Stimulated activated naive CD8-positive, alpha-beta T cell treated with anti-CD3 and anti-CD28 coated beads, Interleukin-15, amount 100 ng/mL, for 72 hours (primary cell): Measurements from ENCODE around the gene RHOJ.
"Not testable (repeated sequence)": the region's sequence is repeated elsewhere in the genome, so short reads cannot be mapped to it uniquely, and the experiment has no call there.

Experiments used
- ATAC-seq: fragments of 150-1000 bp; cut with Tn5 transposase; 2 replicates; pipeline ENCODE4 v1.10.0; 2021; ENCODE audit warnings: mild to moderate bottlenecking, moderate library complexity
- DNase-seq, 2 donors: peaks; one replicate each; pipeline ENCODE4 v3.0.0; 2021 to 2022
- H3K27ac Mint-ChIP-seq, 2 donors: one replicate each; pipeline ENCODE4 v1.8.0; 2022; ENCODE audit warnings: mild to moderate bottlenecking in 2 of 2, mixed read lengths in 2 of 2, moderate library complexity in 2 of 2
- H3K27me3 Mint-ChIP-seq: one replicate; pipeline ENCODE4 v1.8.0; 2022; ENCODE audit warnings: mixed read lengths
- H3K4me1 Mint-ChIP-seq: one replicate; pipeline ENCODE4 v1.8.0; 2022; ENCODE audit warnings: mild to moderate bottlenecking, mixed read lengths
- H3K4me3 Mint-ChIP-seq, 2 donors: one replicate each; pipeline ENCODE4 v1.8.0; 2022; ENCODE audit warnings: mild to moderate bottlenecking in 2 of 2, mixed read lengths in 2 of 2, moderate library complexity in 1 of 2
- H3K9me3 Mint-ChIP-seq, 2 donors: one replicate each; pipeline ENCODE4 v1.8.0; 2022; ENCODE audit warnings: mixed read lengths in 2 of 2

RHOJ gene

GRCh38 chr14:63204407-63205043 is at the start of gene RHOJ:
Gene RHOJ, plus strand, starts transcription at chr14:63204443. Its CDS starts 427 bp downstream, at chr14:63204870.
- no peak within 1 kb of the TSS for H3K4me3 Mint-ChIP-seq
- H3K27me3 Mint-ChIP-seq, result peaks cover 15% of the 10 kb centered on the region
- H3K9me3 Mint-ChIP-seq, result no peaks in the 10 kb centered on the region
- no peak for DNase-seq
- H3K27ac Mint-ChIP-seq, result no peak within 1 kb of the TSS
- ATAC-seq, result no peak
- no peaks in the 10 kb centered on the region for H3K4me1 Mint-ChIP-seq

GRCh38 chr14:63155511-63156185 is 48.6 kb upstream of the RHOJ start:
- H3K27ac Mint-ChIP-seq, result no peak overlapping the region
- H3K4me1 Mint-ChIP-seq, result no peaks in the 10 kb centered on the region
- H3K9me3 Mint-ChIP-seq, result no peaks in the 10 kb centered on the region

GRCh38 chr14:63157195-63157594 is 47.0 kb upstream of the RHOJ start:
- ATAC-seq (no peak), DNase-seq (no peak)
- Mint-ChIP-seq H3K4me3 (no peak overlapping the region), H3K27me3 (peaks cover 6% of the 10 kb centered on the region), H3K9me3 (no peaks in the 10 kb centered on the region), H3K4me1 (no peaks in the 10 kb centered on the region), H3K27ac (no peak overlapping the region)

More at GRCh38 chr14:63155511-63156185, 48.6 kb upstream of the RHOJ start:
- Mint-ChIP-seq H3K4me3 (no peak overlapping the region), H3K27me3 (peaks cover 6% of the 10 kb centered on the region)
- DNase-seq (no peak), ATAC-seq (no peak)

- H3K9me3 Mint-ChIP-seq, result no peaks in the 10 kb centered on the region
- DNase-seq (no peak), ATAC-seq (no peak)
- H3K27ac Mint-ChIP-seq, result no peak overlapping the region
- H3K27me3 Mint-ChIP-seq, result no peaks in the 10 kb centered on the region
- no peak overlapping the region for H3K4me3 Mint-ChIP-seq
- H3K4me1 Mint-ChIP-seq, result no peaks in the 10 kb centered on the region
Observed at GRCh38 chr14:63163306-63163705, 40.9 kb upstream of the RHOJ start.

GRCh38 chr14:63164108-63164683 is 40.0 kb upstream of the RHOJ start:
- no peaks in the 10 kb centered on the region for H3K9me3 Mint-ChIP-seq
- DNase-seq (no peak), ATAC-seq (no peak)
- no peak overlapping the region for H3K27ac Mint-ChIP-seq
- H3K4me1 Mint-ChIP-seq, result no peaks in the 10 kb centered on the region
- no peak overlapping the region for H3K4me3 Mint-ChIP-seq
- H3K27me3 Mint-ChIP-seq, result no peaks in the 10 kb centered on the region

- not testable (repeated sequence) for H3K27me3 Mint-ChIP-seq, H3K9me3 Mint-ChIP-seq, H3K4me1 Mint-ChIP-seq, H3K27ac Mint-ChIP-seq, H3K4me3 Mint-ChIP-seq, ATAC-seq, DNase-seq
Observed at GRCh38 chr14:63165267-63165666, 39.0 kb upstream of the RHOJ start.

- no peak overlapping the region for H3K4me3 Mint-ChIP-seq
Observed at GRCh38 chr14:63167044-63167443, 37.2 kb upstream of the RHOJ start.

GRCh38 chr14:63174760-63175191 is 29.5 kb upstream of the RHOJ start:
- Mint-ChIP-seq H3K9me3 (no peaks in the 10 kb centered on the region), H3K4me3 (no peak overlapping the region), H3K4me1 (no peaks in the 10 kb centered on the region), H3K27ac (no peak overlapping the region), H3K27me3 (no peaks in the 10 kb centered on the region)
- DNase-seq (no peak), ATAC-seq (no peak)

More at GRCh38 chr14:63167044-63167443, 37.2 kb upstream of the RHOJ start:
- no peaks in the 10 kb centered on the region for H3K4me1 Mint-ChIP-seq
- H3K27me3 Mint-ChIP-seq, result no peaks in the 10 kb centered on the region
- DNase-seq (no peak), ATAC-seq (no peak)
- no peak overlapping the region for H3K27ac Mint-ChIP-seq
- no peaks in the 10 kb centered on the region for H3K9me3 Mint-ChIP-seq

- ATAC-seq, result no peak
- no peak for DNase-seq
- Mint-ChIP-seq H3K27ac (no peak overlapping the region), H3K4me1 (no peaks in the 10 kb centered on the region), H3K27me3 (no peaks in the 10 kb centered on the region), H3K9me3 (no peaks in the 10 kb centered on the region), H3K4me3 (no peak overlapping the region)
Observed at GRCh38 chr14:63175531-63175930, 28.7 kb upstream of the RHOJ start.

- H3K4me3 Mint-ChIP-seq, result no peak overlapping the region
- H3K9me3 Mint-ChIP-seq, result peaks cover 0 to 7% of the 10 kb centered on the region in 2 donors
- H3K27ac Mint-ChIP-seq, result no peak overlapping the region
- H3K4me1 Mint-ChIP-seq, result no peaks in the 10 kb centered on the region
- no peak for DNase-seq
- peaks cover 2% of the 10 kb centered on the region for H3K27me3 Mint-ChIP-seq
- no peak for ATAC-seq
Observed at GRCh38 chr14:63178912-63179311, 25.3 kb upstream of the RHOJ start.

GRCh38 chr14:63179383-63179782 is 24.9 kb upstream of the RHOJ start:
- Mint-ChIP-seq H3K27ac (no peak overlapping the region), H3K27me3 (peaks cover 7% of the 10 kb centered on the region), H3K4me1 (no peaks in the 10 kb centered on the region), H3K4me3 (no peak overlapping the region), H3K9me3 (peaks cover 0 to 7% of the 10 kb centered on the region in 2 donors)
- DNase-seq, result no peak
- ATAC-seq, result no peak

GRCh38 chr14:63180011-63180410 is 24.2 kb upstream of the RHOJ start:
- H3K4me3 Mint-ChIP-seq, result no peak overlapping the region
- ATAC-seq, result no peak
- H3K27ac Mint-ChIP-seq, result no peak overlapping the region
- H3K4me1 Mint-ChIP-seq, result no peaks in the 10 kb centered on the region
- H3K9me3 Mint-ChIP-seq, result peaks cover 0 to 7% of the 10 kb centered on the region in 2 donors
- no peak for DNase-seq
- peaks cover 7% of the 10 kb centered on the region for H3K27me3 Mint-ChIP-seq

- Mint-ChIP-seq H3K27me3 (peaks cover 7% of the 10 kb centered on the region), H3K9me3 (peaks cover 0 to 7% of the 10 kb centered on the region in 2 donors), H3K4me1 (no peaks in the 10 kb centered on the region), H3K27ac (no peak overlapping the region), H3K4me3 (no peak overlapping the region)
- no peak for ATAC-seq
- no peak for DNase-seq
Observed at GRCh38 chr14:63182968-63183367, 21.3 kb upstream of the RHOJ start.

- no peak overlapping the region for H3K4me3 Mint-ChIP-seq
- ATAC-seq (no peak), DNase-seq (no peak)
- H3K9me3 Mint-ChIP-seq, result peaks cover 0 to 7% of the 10 kb centered on the region in 2 donors
- no peaks in the 10 kb centered on the region for H3K4me1 Mint-ChIP-seq
- peaks cover 7% of the 10 kb centered on the region for H3K27me3 Mint-ChIP-seq
- H3K27ac Mint-ChIP-seq, result no peak overlapping the region
Observed at GRCh38 chr14:63186453-63186852, 17.8 kb upstream of the RHOJ start.

- Mint-ChIP-seq H3K4me1 (no peaks in the 10 kb centered on the region), H3K27me3 (no peaks in the 10 kb centered on the region), H3K27ac (no peak overlapping the region), H3K4me3 (no peak overlapping the region), H3K9me3 (peaks cover 0 to 14% of the 10 kb centered on the region in 2 donors)
- no peak for ATAC-seq
- DNase-seq, result no peak
Observed at GRCh38 chr14:63191211-63191610, 13.0 kb upstream of the RHOJ start.

GRCh38 chr14:63192085-63192484 is 12.2 kb upstream of the RHOJ start:
- H3K27me3 Mint-ChIP-seq, result no peaks in the 10 kb centered on the region
- H3K4me3 Mint-ChIP-seq, result no peak overlapping the region
- no peaks in the 10 kb centered on the region for H3K4me1 Mint-ChIP-seq
- H3K27ac Mint-ChIP-seq, result no peak overlapping the region
- H3K9me3 Mint-ChIP-seq, result peaks cover 0 to 14% of the 10 kb centered on the region in 2 donors
- DNase-seq (no peak), ATAC-seq (no peak)
